HAP-1 (cell line): ENCODE results near the gene USP32.
A peak's percentile ranks its signal among the peaks of the same experiment; 100 is the strongest.
"Not testable (repeated sequence)": the region's sequence is repeated elsewhere in the genome, so short reads cannot be mapped to it uniquely, and the experiment has no call there.

Experiments
- DNase-seq, 2 experiments: peaks; one replicate each; pipeline ENCODE4 v3.0.0-alpha.2; 2016 to 2020; ENCODE audit warnings: low spot score in 2 of 2
- H3K27me3 ChIP-seq: fragments of 250-450 bp; sonication (Bioruptor Pico); 2 replicates; pipeline ENCODE4 v1.5.1; 2020; ENCODE audit warnings: low read depth, mild to moderate bottlenecking, moderate library complexity
- H3K36me3 ChIP-seq: fragments of 250-450 bp; sonication (Bioruptor Pico); replicated peaks from 2 replicates; pipeline ENCODE4 v1.5.1; 2020; ENCODE audit warnings: mild to moderate bottlenecking
- H3K4me1 ChIP-seq: fragments of 250-450 bp; sonication (Bioruptor Pico); 2 replicates; pipeline ENCODE4 v1.5.1; 2020; ENCODE audit warnings: mild to moderate bottlenecking
- H3K4me3 ChIP-seq: fragments of 250-450 bp; sonication (Bioruptor Pico); 2 replicates; pipeline ENCODE4 v1.5.1; 2020; ENCODE audit warnings: mild to moderate bottlenecking, moderate library complexity
- H3K9me3 ChIP-seq: fragments of 250-450 bp; sonication (Bioruptor Pico); 2 replicates; pipeline ENCODE4 v1.5.1; 2020; ENCODE audit warnings: mild to moderate bottlenecking, moderate library complexity
- in situ Hi-C: fragments of 300-500 bp; cut with MboI; formaldehyde crosslinking; loops from 3 replicates; pipeline ENCODE4 v1.14.3; 2020; ENCODE audit warnings: low sequenced_read_pairs, inconsistent platforms, mixed read lengths

USP32 gene

DNA sequence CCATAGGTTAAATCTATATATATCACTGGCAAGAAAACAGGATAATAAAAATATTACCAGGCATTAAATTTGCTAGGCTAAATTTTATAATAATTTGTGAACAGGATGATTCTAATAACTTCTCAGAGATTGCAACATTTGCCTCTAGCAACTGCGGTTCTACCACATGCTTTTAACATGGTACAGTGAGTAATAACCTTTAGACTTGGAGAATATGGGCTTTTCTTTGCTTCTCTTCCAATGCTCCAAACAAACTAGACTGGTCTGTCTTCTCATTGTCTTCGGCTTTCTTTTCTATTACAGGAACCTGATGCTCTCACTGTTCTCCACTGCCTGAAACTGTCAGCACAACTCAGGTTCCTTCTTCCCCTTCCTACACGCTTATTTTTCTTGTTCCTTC is 161.6 kb downstream of the USP32 start:
- in situ Hi-C loops, result loop anchor here (10.0 kb wide), 1 partner anchor 194 kb away; the partner anchor contains the start of gene CHCT1
- Histone ChIP-seq H3K36me3 (peaks cover 8% of the 10 kb centered on the region; the same call in 1 of the 2 replicates), H3K4me3 (no peak overlapping the region), H3K9me3 (no peaks in the 10 kb centered on the region), H3K27me3 (no peaks in the 10 kb centered on the region), H3K4me1 (peaks cover 7% of the 10 kb centered on the region)
- no peak for DNase-seq

DNA sequence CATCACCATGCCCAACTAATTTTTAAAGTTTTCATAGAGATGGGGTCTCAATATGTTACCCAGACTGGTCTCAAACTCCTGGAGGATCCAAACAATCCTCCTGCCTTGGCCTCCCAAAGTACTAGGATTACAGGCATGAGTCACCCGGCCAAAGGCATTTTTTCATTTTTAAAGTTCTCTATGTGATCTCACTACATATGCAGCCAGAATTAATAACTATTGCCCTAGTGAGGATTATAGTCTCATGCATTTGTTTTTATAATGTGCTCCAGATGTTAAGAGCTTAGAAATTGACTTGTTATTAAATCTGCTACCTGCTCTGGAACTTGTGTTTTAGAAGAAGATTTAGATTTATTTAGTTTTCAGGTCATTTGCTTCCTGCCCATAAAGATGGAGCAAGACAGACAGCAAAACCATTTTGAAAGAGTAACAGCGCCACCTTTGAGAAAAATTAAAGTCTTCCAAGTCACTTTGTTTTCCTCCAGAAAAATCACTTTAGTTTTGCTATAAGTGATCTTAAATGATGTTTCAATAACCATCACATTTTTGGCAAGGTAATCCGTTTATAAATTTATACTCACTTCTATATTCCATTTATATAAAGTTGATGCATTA is 162.6 kb downstream of the USP32 start:
- Histone ChIP-seq H3K4me1 (peaks cover 15% of the 10 kb centered on the region), H3K27me3 (no peaks in the 10 kb centered on the region), H3K36me3 (peaks cover 15% of the 10 kb centered on the region; the same call in 1 of the 2 replicates), H3K4me3 (no peak overlapping the region), H3K9me3 (no peaks in the 10 kb centered on the region)
- in situ Hi-C loops, result no loop called here
- DNase-seq, result no peak

DNA sequence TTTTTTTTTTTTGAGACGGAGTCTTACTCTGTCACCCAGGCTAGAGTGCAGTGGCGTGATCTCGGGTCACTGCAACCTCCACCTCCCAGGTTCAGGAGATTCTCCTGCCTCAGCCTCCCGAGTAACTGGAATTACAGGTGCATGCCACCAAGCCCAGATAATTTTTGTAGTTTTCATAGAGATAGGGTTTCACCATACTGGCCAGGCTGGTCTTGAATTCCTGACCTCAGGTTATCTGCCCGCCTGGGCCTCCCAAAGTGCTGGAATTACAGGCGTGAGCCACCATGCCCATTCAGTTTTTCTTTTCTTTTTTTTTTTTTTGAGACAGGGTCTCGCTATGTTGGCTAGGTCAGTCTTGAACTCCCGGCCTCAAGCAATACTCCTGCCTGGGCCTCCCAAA is 164.7 kb downstream of the USP32 start:
- H3K9me3 ChIP-seq, in situ Hi-C loops, DNase-seq, H3K27me3 ChIP-seq, H3K4me3 ChIP-seq: not testable (repeated sequence)
- Histone ChIP-seq H3K36me3 (peaks cover 16% of the 10 kb centered on the region), H3K4me1 (peaks cover 26% of the 10 kb centered on the region)

- DNase-seq, result peak; percentile 52 to 85
- H3K36me3 ChIP-seq, result peaks cover 25% of the 10 kb centered on the region
- in situ Hi-C loops, result no loop called here
- no peaks in the 10 kb centered on the region for H3K9me3 ChIP-seq
- peaks cover 19% of the 10 kb centered on the region for H3K4me1 ChIP-seq
- H3K4me3 ChIP-seq, result no peak overlapping the region
- no peaks in the 10 kb centered on the region for H3K27me3 ChIP-seq
Measured at GRCh38 chr17:60224064-60224463, 167.9 kb downstream of the USP32 start.

DNA sequence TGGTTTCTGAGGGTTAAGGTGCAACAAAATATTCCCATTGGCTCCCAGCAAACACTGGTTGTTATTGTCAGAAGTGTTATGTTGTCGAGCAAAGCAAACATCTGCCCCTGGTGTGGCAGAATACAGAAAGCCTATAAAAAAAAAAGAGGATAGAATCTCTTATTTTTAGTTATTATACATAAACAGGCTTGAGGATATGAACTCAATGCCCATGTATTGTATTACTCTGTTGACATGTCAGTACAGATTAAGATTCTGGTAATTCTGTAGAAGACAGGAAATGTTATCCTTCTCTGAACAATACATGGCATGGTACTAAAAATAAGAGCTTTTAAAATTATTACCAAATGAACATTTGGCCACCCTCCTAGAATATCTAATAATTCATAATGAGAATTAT is 168.5 kb downstream of the USP32 start:
- Histone ChIP-seq H3K4me3 (no peak overlapping the region), H3K4me1 (peaks cover 19% of the 10 kb centered on the region), H3K27me3 (no peaks in the 10 kb centered on the region), H3K36me3 (peaks cover 25% of the 10 kb centered on the region), H3K9me3 (no peaks in the 10 kb centered on the region)
- DNase-seq, result no peak
- in situ Hi-C loops, result no loop called here

- H3K4me3 ChIP-seq, H3K36me3 ChIP-seq, H3K9me3 ChIP-seq, H3K27me3 ChIP-seq, H3K4me1 ChIP-seq, in situ Hi-C loops, DNase-seq: not testable (repeated sequence)
Measured at GRCh38 chr17:60218774-60219173, 173.2 kb downstream of the USP32 start.

- H3K4me1 ChIP-seq, in situ Hi-C loops, H3K4me3 ChIP-seq, H3K27me3 ChIP-seq, DNase-seq, H3K9me3 ChIP-seq, H3K36me3 ChIP-seq: not testable (repeated sequence)
Measured at GRCh38 chr17:60215895-60216294, 176.0 kb downstream of the USP32 start.

DNA sequence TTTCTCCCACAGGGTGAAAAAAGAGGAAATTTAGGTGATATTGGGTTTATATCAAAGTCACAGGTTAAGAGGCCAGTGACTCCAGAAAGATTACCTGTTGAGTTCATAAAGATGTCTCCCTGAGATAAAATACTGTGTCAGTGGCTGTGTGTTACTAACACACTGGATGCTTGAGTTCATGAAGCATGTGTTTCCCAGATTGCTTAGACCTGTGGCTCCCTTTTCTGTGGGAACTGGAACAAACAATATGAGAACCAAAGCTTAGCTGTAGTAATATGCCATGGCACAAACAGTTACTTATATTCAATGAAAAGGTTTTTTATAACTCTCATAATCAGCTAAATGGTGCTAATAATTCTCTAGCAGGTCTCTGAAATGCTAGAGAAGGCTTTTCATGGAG is 180.7 kb downstream of the USP32 start:
- H3K9me3 ChIP-seq, H3K4me1 ChIP-seq, H3K4me3 ChIP-seq, DNase-seq, in situ Hi-C loops, H3K27me3 ChIP-seq, H3K36me3 ChIP-seq: not testable (repeated sequence)

DNA sequence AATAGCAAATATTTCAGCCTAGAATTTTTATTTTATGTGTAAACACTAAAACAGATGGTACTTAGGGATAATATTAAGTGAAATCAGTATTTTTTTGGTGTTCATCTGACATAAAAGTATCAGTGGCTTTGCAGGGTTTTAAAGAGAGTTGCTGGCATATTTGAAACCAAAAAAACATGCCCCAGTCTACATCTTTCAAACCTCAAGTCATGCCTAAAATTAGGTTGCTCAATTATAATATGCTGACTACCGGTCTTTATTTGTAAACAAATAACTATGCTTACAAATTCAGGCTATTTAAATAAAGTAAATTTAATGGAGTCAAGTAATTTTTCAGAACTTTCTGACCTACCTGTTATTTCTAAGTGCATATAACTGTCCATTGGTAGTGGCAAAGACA is 183.6 kb downstream of the USP32 start:
- H3K4me1 ChIP-seq, in situ Hi-C loops, H3K36me3 ChIP-seq, H3K27me3 ChIP-seq, DNase-seq, H3K4me3 ChIP-seq, H3K9me3 ChIP-seq: not testable (repeated sequence)

DNA sequence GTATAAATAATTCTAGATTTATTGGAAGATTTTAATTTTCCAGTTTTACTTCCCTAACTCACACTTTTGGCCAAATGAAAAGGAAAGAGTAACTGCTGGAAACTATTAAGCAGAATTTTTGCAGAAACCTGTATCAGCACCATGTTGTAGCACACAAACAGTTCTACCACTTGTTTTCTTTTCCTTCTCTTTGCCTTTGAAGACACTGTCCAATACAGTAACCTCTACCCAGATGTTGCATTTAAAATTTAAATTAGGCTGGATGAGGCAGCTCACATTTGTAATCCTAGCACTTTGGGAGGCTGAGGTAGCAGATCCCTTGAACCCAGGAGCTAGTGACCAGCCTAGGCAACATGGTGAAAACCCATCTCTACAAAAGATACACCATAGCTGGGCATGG is 186.2 kb downstream of the USP32 start:
- DNase-seq, in situ Hi-C loops, H3K36me3 ChIP-seq, H3K4me3 ChIP-seq, H3K4me1 ChIP-seq, H3K9me3 ChIP-seq, H3K27me3 ChIP-seq: not testable (repeated sequence)

- in situ Hi-C loops, H3K9me3 ChIP-seq, DNase-seq, H3K4me1 ChIP-seq, H3K4me3 ChIP-seq, H3K27me3 ChIP-seq: not testable (repeated sequence)
- peaks cover 11% of the 10 kb centered on the region for H3K36me3 ChIP-seq
Measured at GRCh38 chr17:60198630-60199029, 193.3 kb downstream of the USP32 start.

GRCh38 chr17:60194141-60194540 is 197.8 kb downstream of the USP32 start:
- H3K36me3 ChIP-seq, result peaks cover 31% of the 10 kb centered on the region
- H3K4me1 ChIP-seq, H3K27me3 ChIP-seq, in situ Hi-C loops, H3K9me3 ChIP-seq, H3K4me3 ChIP-seq, DNase-seq: not testable (repeated sequence)

- in situ Hi-C loops, result no loop called here
Measured at GRCh38 chr17:60193482-60193881, 198.5 kb downstream of the USP32 start.

DNA sequence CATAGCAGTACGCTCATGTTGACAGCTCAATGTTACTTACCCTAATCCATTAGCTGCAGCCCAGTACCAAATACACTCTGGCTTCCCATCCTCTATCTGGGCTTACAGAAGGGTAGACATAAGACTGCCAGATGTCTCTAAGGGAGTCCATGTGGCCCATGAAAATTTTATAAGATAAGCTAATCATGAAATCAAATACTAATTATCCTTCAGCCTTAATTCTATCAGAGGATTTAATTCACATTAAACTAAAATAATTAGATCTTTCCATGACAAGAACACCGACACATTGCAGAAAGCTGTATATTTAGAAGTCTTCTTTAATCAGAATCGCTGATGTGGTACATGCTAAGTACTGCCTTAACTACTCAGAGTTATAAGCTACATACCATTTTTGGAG is 198.9 kb downstream of the USP32 start:
- H3K9me3 ChIP-seq, in situ Hi-C loops, H3K27me3 ChIP-seq, H3K4me1 ChIP-seq, DNase-seq, H3K4me3 ChIP-seq: not testable (repeated sequence)
- peaks cover 31% of the 10 kb centered on the region for H3K36me3 ChIP-seq

More at GRCh38 chr17:60193482-60193881, 198.5 kb downstream of the USP32 start:
- Histone ChIP-seq H3K4me1 (no peaks in the 10 kb centered on the region), H3K9me3 (no peaks in the 10 kb centered on the region), H3K4me3 (no peak overlapping the region), H3K27me3 (no peaks in the 10 kb centered on the region), H3K36me3 (peaks cover 31% of the 10 kb centered on the region)
- DNase-seq, result no peak

GRCh38 chr17:60190032-60190431 is 201.9 kb downstream of the USP32 start:
- DNase-seq, H3K9me3 ChIP-seq, H3K4me3 ChIP-seq, H3K4me1 ChIP-seq, in situ Hi-C loops, H3K27me3 ChIP-seq: not testable (repeated sequence)
- peaks cover 21% of the 10 kb centered on the region for H3K36me3 ChIP-seq
